ENCODE results near the gene USP53. TPM values are rescaled to one million over a fixed set of nuclear protein-coding genes. Genes with fewer than 3 reads are reported as not detected.

USP53 gene
- total and polyA plus RNA-seq, 9 of the 15 experiments (the other 6 are each of a cell fraction or from before 2014, with no cell fraction given) = 2.9 to 9.6 (median 8.3) TPM

GRCh38 chr4:119212234-119212963 is at the start of gene USP53 (continued):
- TF ChIP-seq KLF6 (CRISPR knock-in tag; IDR thresholded peaks at IDR 0.05; ENCODE audit: borderline replicate concordance) (no peak), HNRNPUL1 (IDR thresholded peaks at IDR 0.05; ENCODE audit: low read length) (no peak), ADNP (tag; IDR thresholded peaks at IDR 0.05) (no peak), SMAD4 (CRISPR knock-in tag; conservative IDR thresholded peaks at IDR 0.05) (no peak), NEUROD1 (IDR thresholded peaks at IDR 0.05; ENCODE audit: borderline replicate concordance, low read depth, low read length, partially characterized antibody) (peak; percentile 47), SMARCC2 (IDR thresholded peaks at IDR 0.05; ENCODE audit: low read depth) (no peak), PHB (CRISPR knock-in tag; IDR thresholded peaks at IDR 0.05) (0 out of 2 replicates have a peak, but pooled peaks have one; percentile 62), ZC3H11A (IDR thresholded peaks at IDR 0.05; ENCODE audit: low read depth, low read length) (0 out of 2 replicates have a peak, but pooled peaks have one; percentile 71), ZNF324 (CRISPR knock-in tag; IDR thresholded peaks at IDR 0.05) (no peak), ZNF282 (CRISPR knock-in tag; IDR thresholded peaks at IDR 0.05) (no peak), PML (IDR thresholded peaks at IDR 0.05; ENCODE audit: low read length) (peak; percentile 69; the same call in 1 of the 2 replicates), ZNF644 (tag; IDR thresholded peaks at IDR 0.05; ENCODE audit: low read depth) (no peak), RBFOX2 (IDR thresholded peaks at IDR 0.05; ENCODE audit: low read depth, low read length) (peak; percentile 95), KDM2B (CRISPR knock-in tag; IDR thresholded peaks at IDR 0.05) (no peak), PHF8 (IDR thresholded peaks at IDR 0.05; ENCODE audit: borderline replicate concordance, low read length) (peak; percentile 88), ZNF707 (CRISPR knock-in tag; conservative IDR thresholded peaks at IDR 0.05) (no peak), KDM1A (IDR thresholded peaks at IDR 0.05) (no peak), ZBTB8A (IDR thresholded peaks at IDR 0.05; ENCODE audit: partially characterized antibody) (no peak), HMGXB4 (CRISPR knock-in tag; IDR thresholded peaks at IDR 0.05) (peak; percentile 50; the same call in 1 of the 2 replicates), PBX2 (CRISPR knock-in tag; IDR thresholded peaks at IDR 0.05; ENCODE audit: low read depth) (no peak), PBX2 (tag; conservative IDR thresholded peaks at IDR 0.05; ENCODE audit: low read depth) (no peak), TEAD2 (tag; IDR thresholded peaks at IDR 0.05) (no peak), ZNF785 (CRISPR knock-in tag; IDR thresholded peaks at IDR 0.05) (no peak), PHB2 (IDR thresholded peaks at IDR 0.05; ENCODE audit: low read depth) (no peak), SIN3B (IDR thresholded peaks at IDR 0.05; ENCODE audit: low read depth) (no peak), SIN3A (IDR thresholded peaks at IDR 0.05; ENCODE audit: borderline replicate concordance in 2 of 2, control insufficient read depth in 1 of 2, low read depth in 2 of 2, low read length in 2 of 2) (no peak)
